ENCODE results near the gene LUC7L. TPM values are rescaled to one million over a fixed set of nuclear protein-coding genes. Genes with fewer than 3 reads are reported as not detected.

The LUC7L gene
- total RNA-seq, 2 donors from 2014 or later: 101 to 171 TPM

- no peak for TF ChIP-seq CTCF (IDR thresholded peaks at IDR 0.05)
- Histone ChIP-seq H3K36me3 (no peaks in the 10 kb centered on the region), H3K27me3 (replicated peaks; ENCODE audit: insufficient read depth) (no peaks in the 10 kb centered on the region), H3K9me3 (no peaks in the 10 kb centered on the region), H3K4me1 (ENCODE audit: control insufficient read depth in 1 of 2, low read depth in 2 of 2) (no peaks in the 10 kb centered on the region), H3K4me3 (no peak overlapping the region), H3K27ac (no peak overlapping the region)
- ATAC-seq (ENCODE audit: insufficient number of reproducible peaks, low FRiP score, low read depth): no peak
- DNase-seq (ENCODE audit: low spot score): no peak
These were observed 86.2 kb downstream of the LUC7L start for GRCh38 chr16:143047-143446.

GRCh38 chr16:142405-142967, 86.8 kb downstream of the LUC7L start:
- Histone ChIP-seq H3K4me3 (no peak overlapping the region), H3K36me3 (no peaks in the 10 kb centered on the region), H3K4me1 (ENCODE audit: control insufficient read depth in 1 of 2, low read depth in 2 of 2) (peaks cover 5% of the 10 kb centered on the region in 2 donors), H3K27me3 (replicated peaks; ENCODE audit: insufficient read depth) (no peaks in the 10 kb centered on the region), H3K9me3 (no peaks in the 10 kb centered on the region), H3K27ac (no peak overlapping the region)
- ATAC-seq (ENCODE audit: insufficient number of reproducible peaks, low FRiP score, low read depth): no peak
- no peak for TF ChIP-seq CTCF (IDR thresholded peaks at IDR 0.05)
- no peak for DNase-seq (ENCODE audit: low spot score)

GRCh38 chr16:140175-140857, 88.9 kb downstream of the LUC7L start:
- no peak for ATAC-seq (ENCODE audit: insufficient number of reproducible peaks, low FRiP score, low read depth)

More at GRCh38 chr16:140175-140857, 88.9 kb downstream of the LUC7L start:
- H3K36me3 ChIP-seq: no peaks in the 10 kb centered on the region
- H3K4me3 ChIP-seq: no peak overlapping the region
- H3K27ac ChIP-seq: no peak overlapping the region
- no peaks in the 10 kb centered on the region for H3K9me3 ChIP-seq
- no peak for TF ChIP-seq CTCF (IDR thresholded peaks at IDR 0.05)
- no peaks in the 10 kb centered on the region for H3K27me3 ChIP-seq (replicated peaks; ENCODE audit: insufficient read depth)
- H3K4me1 ChIP-seq (ENCODE audit: control insufficient read depth in 1 of 2, low read depth in 2 of 2): peaks cover 5 to 10% of the 10 kb centered on the region in 2 donors
- DNase-seq (ENCODE audit: low spot score): no peak

Other genes starting within 250 kb of the LUC7L start
- gene POLR3K, start 175.8 kb downstream of the LUC7L start, total RNA-seq: 1 to 10 TPM in 1 of 2 donors, not detected in 1; 1.4 TPM
- 10 to 100 TPM in 1 of 2 donors, 1 to 10 TPM in 1; 6.1 to 16.4 TPM for gene SNRNP25, start 175.6 kb downstream of the LUC7L start, total RNA-seq
- 100 to 1,000 TPM; 109 to 138 TPM for gene RHBDF1, start 156.8 kb downstream of the LUC7L start, total RNA-seq
- 100 to 1,000 TPM in 1 of 2 donors, 10 to 100 TPM in 1; 93.1 to 202 TPM for gene MPG, start 151.2 kb downstream of the LUC7L start, total RNA-seq
- gene NPRL3, start 90.8 kb downstream of the LUC7L start, total RNA-seq: 10 to 100 TPM; 22.0 to 35.7 TPM
- gene HBZ, start 76.8 kb downstream of the LUC7L start, total RNA-seq: not detected
- not detected for gene HBM, start 63.5 kb downstream of the LUC7L start, total RNA-seq
- gene HBA2, start 56.6 kb downstream of the LUC7L start, total RNA-seq: 100 to 1,000 TPM in 1 of 2 donors, 10 to 100 TPM in 1; 47.9 to 433 TPM
- gene HBA1, start 52.8 kb downstream of the LUC7L start, total RNA-seq: 100 to 1,000 TPM in 1 of 2 donors, not detected in 1; 174 TPM
- not detected for gene HBQ1, start 49.0 kb downstream of the LUC7L start, total RNA-seq
- gene FAM234A, start 5.4 kb upstream of the LUC7L start, total RNA-seq: 100 to 1,000 TPM in 1 of 2 donors, 10 to 100 TPM in 1; 51.7 to 141 TPM
- 10 to 100 TPM; 16.8 to 19.4 TPM for gene RGS11, start 46.5 kb upstream of the LUC7L start, total RNA-seq
- gene ARHGDIG, start 51.1 kb upstream of the LUC7L start, total RNA-seq: not detected
- gene PDIA2, start 53.7 kb upstream of the LUC7L start, total RNA-seq: 1 to 10 TPM in 1 of 2 donors, under 1 TPM in 1; 0.81 to 3.2 TPM
- gene AXIN1, start 123.3 kb upstream of the LUC7L start, total RNA-seq: 10 to 100 TPM; 20.0 to 27.2 TPM
- gene MRPL28, start 141.1 kb upstream of the LUC7L start, total RNA-seq: 10 to 100 TPM; 33.2 to 59.2 TPM
- gene PGAP6, start 152.5 kb upstream of the LUC7L start, total RNA-seq: 10 to 100 TPM; 38.7 to 55.4 TPM
- gene NME4, start 167.8 kb upstream of the LUC7L start, total RNA-seq: 10 to 100 TPM; 68.7 to 91.2 TPM
- gene DECR2, start 172.4 kb upstream of the LUC7L start, total RNA-seq: 10 to 100 TPM; 24.1 to 25.6 TPM
- 10 to 100 TPM; 70.1 to 71.1 TPM for gene RAB11FIP3, start 196.2 kb upstream of the LUC7L start, total RNA-seq

Data from thoracic aorta (tissue), 2 donors.